Panc1 (cell line): ENCODE results near the gene TMEM43. TPM values are rescaled to one million over a fixed set of nuclear protein-coding genes. Genes with fewer than 3 reads are reported as not detected.

Experiments
- ATAC-seq: fragments of 200-7000 bp; cut with Tn5 transposase; 2 replicates; pipeline ENCODE4 v1.9.1; 2020; ENCODE audit warnings: mild to moderate bottlenecking, moderate library complexity
- BruUV-seq: library from RNA; stranded (reverse); fragments of 400-500 nt; replicated peaks from 2 replicates; lab custom pipeline; 2021; lab: Mats Ljungman, UMichigan
- CTCF ChIA-PET: fragments of 300-600 bp; sonication (Branson Sonifier 250); formaldehyde crosslinking; loops from one replicate; lab custom pipeline; 2022; ENCODE audit warnings: antibody characterized with exemption; lab: Charles Lee
- POLR2A ChIA-PET: fragments of 300-600 bp; sonication (Branson Sonifier 250); formaldehyde crosslinking; loops from one replicate; lab custom pipeline; 2022; ENCODE audit warnings: antibody characterized with exemption; lab: Charles Lee
- DNase-seq: peaks from one replicate; pipeline ENCODE4 v3.0.0-alpha.2; 2010; ENCODE audit warnings: low read depth, low spot score
- H3K27ac ChIP-seq: 2 replicates; pipeline ENCODE4 v1.5.1; 2011; ENCODE audit warnings: mild to moderate bottlenecking, low read length, inconsistent platforms
- H3K27me3 ChIP-seq: fragments of 200-500 bp; sonication (Bioruptor generic); 2 replicates; pipeline ENCODE4 v1.6.0; 2014; ENCODE audit warnings: low read length, inconsistent platforms; ENCODE audit not compliant: control insufficient read depth, insufficient read depth
- H3K36me3 ChIP-seq: fragments of 200-500 bp; sonication (Bioruptor generic); 2 replicates; pipeline ENCODE4 v1.5.1; 2014; ENCODE audit warnings: inconsistent platforms, mild to moderate bottlenecking, low read length, moderate library complexity; ENCODE audit not compliant: control insufficient read depth, insufficient read depth
- H3K4me1 ChIP-seq: 2 replicates; pipeline ENCODE4 v1.5.1; 2011; ENCODE audit warnings: inconsistent platforms, mild to moderate bottlenecking, low read length, moderate library complexity; ENCODE audit not compliant: control insufficient read depth, insufficient read depth
- H3K4me3 ChIP-seq, 2 experiments: 2 replicates each; pipeline ENCODE4 v1.5.1; 2011 to 2012; ENCODE audit warnings: low read depth in 2 of 2, low read length in 2 of 2, mild to moderate bottlenecking in 2 of 2, inconsistent platforms in 1 of 2, moderate library complexity in 1 of 2
- H3K9me3 ChIP-seq: fragments of 200-500 bp; sonication (Bioruptor generic); 2 replicates; pipeline ENCODE4 v1.5.1; 2014; ENCODE audit warnings: low read depth, mild to moderate bottlenecking, inconsistent platforms, low read length, moderate library complexity; ENCODE audit not compliant: control insufficient read depth, insufficient read depth
- POLR2AphosphoS5 ChIP-seq: IDR thresholded peaks from 2 replicates; pipeline ENCODE4 v1.6.1; 2012; ENCODE audit warnings: mild to moderate bottlenecking, low read depth, low read length, moderate library complexity
- SIN3A ChIP-seq: IDR thresholded peaks from 2 replicates; pipeline ENCODE4 v1.6.1; 2012; ENCODE audit warnings: low read depth, mild to moderate bottlenecking, low read length, moderate library complexity, borderline replicate concordance; ENCODE audit not compliant: insufficient read depth
- TCF7L2 ChIP-seq: IDR thresholded peaks from 2 replicates; pipeline ENCODE4 v1.6.1; 2011; ENCODE audit warnings: mild to moderate bottlenecking, low read depth, low read length, inconsistent platforms
- in situ Hi-C: cut with HindIII; loops from 2 replicates; pipeline ENCODE4 v1.10.0; 2016; ENCODE audit warnings: low sequenced_read_pairs, low pct_unique_long_range_greater_than_20kb
- intact Hi-C: fragments of 100-400 bp; cut with micrococcal nuclease; formaldehyde crosslinking; loops from one replicate; pipeline ENCODE4 v1.10.0; 2022; ENCODE audit not compliant: unreplicated experiment
- total RNA-seq: library from RNA; stranded (reverse); gene quantifications from one replicate; pipeline ENCODE4 v1.2.1, GENCODE V29; 2021; ENCODE audit not compliant: unreplicated experiment
- TF ChIP-seq, protein P1 (sequence below): fragments of 450-650 bp; IDR thresholded peaks from 2 replicates; pipeline ENCODE4 v1.5.1; 2017; ENCODE audit warnings: mild to moderate bottlenecking
- TF ChIP-seq, protein P2 (sequence below), 2 experiments: IDR thresholded peaks; 2 replicates each; pipeline ENCODE4 v1.6.1; 2011 to 2012; ENCODE audit warnings: low read depth in 2 of 2, control low read depth in 1 of 2, low read length in 1 of 2, mild to moderate bottlenecking in 1 of 2, moderate library complexity in 1 of 2; ENCODE audit not compliant: insufficient read depth in 1 of 2

Gene TMEM43
- total RNA-seq, 1 experiment from 2014 or later = 51.2 TPM

DNA sequence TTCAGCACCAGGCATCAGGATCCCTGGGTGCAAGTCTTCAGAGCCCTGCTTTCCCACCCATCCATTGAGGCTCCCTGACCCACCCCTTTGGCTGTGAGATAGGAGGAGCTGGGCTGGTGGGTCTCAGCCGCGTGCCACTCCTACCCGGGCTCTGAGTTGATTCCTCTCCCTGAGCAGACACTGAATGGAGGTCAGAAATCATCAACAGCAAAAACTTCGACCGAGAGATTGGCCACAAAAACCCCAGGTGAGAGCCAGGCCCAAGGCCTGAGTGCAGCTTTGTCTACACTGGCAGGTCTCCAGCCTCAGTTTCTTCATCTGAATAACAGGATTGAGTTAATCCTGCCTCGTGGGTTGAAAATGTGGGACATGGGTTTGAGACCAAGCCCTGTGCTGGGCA is 7.8 kb downstream of the TMEM43 start:
- DNase-seq = no peak
- POLR2A ChIA-PET = no interaction called here
- Histone ChIP-seq H3K9me3 (no peaks in the 10 kb centered on the region), H3K27ac (no peak overlapping the region), H3K4me3 (no peak overlapping the region), H3K27me3 (no peaks in the 10 kb centered on the region), H3K36me3 (peaks cover 11% of the 10 kb centered on the region), H3K4me1 (no peaks in the 10 kb centered on the region)
- CTCF ChIA-PET = no interaction called here
- intact Hi-C loops (no loop called here), in situ Hi-C loops (no loop called here)
- ATAC-seq = no peak
- BruUV-seq = no TSS peak
- TF ChIP-seq, protein P1, sequence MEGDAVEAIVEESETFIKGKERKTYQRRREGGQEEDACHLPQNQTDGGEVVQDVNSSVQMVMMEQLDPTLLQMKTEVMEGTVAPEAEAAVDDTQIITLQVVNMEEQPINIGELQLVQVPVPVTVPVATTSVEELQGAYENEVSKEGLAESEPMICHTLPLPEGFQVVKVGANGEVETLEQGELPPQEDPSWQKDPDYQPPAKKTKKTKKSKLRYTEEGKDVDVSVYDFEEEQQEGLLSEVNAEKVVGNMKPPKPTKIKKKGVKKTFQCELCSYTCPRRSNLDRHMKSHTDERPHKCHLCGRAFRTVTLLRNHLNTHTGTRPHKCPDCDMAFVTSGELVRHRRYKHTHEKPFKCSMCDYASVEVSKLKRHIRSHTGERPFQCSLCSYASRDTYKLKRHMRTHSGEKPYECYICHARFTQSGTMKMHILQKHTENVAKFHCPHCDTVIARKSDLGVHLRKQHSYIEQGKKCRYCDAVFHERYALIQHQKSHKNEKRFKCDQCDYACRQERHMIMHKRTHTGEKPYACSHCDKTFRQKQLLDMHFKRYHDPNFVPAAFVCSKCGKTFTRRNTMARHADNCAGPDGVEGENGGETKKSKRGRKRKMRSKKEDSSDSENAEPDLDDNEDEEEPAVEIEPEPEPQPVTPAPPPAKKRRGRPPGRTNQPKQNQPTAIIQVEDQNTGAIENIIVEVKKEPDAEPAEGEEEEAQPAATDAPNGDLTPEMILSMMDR = no peak
- TF ChIP-seq, protein P2, sequence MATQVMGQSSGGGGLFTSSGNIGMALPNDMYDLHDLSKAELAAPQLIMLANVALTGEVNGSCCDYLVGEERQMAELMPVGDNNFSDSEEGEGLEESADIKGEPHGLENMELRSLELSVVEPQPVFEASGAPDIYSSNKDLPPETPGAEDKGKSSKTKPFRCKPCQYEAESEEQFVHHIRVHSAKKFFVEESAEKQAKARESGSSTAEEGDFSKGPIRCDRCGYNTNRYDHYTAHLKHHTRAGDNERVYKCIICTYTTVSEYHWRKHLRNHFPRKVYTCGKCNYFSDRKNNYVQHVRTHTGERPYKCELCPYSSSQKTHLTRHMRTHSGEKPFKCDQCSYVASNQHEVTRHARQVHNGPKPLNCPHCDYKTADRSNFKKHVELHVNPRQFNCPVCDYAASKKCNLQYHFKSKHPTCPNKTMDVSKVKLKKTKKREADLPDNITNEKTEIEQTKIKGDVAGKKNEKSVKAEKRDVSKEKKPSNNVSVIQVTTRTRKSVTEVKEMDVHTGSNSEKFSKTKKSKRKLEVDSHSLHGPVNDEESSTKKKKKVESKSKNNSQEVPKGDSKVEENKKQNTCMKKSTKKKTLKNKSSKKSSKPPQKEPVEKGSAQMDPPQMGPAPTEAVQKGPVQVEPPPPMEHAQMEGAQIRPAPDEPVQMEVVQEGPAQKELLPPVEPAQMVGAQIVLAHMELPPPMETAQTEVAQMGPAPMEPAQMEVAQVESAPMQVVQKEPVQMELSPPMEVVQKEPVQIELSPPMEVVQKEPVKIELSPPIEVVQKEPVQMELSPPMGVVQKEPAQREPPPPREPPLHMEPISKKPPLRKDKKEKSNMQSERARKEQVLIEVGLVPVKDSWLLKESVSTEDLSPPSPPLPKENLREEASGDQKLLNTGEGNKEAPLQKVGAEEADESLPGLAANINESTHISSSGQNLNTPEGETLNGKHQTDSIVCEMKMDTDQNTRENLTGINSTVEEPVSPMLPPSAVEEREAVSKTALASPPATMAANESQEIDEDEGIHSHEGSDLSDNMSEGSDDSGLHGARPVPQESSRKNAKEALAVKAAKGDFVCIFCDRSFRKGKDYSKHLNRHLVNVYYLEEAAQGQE (IDR thresholded peaks at IDR 0.05; ENCODE audit: insufficient read depth in 1 of 2, low read depth in 2 of 2, low read length in 1 of 2) = no peak
- no peak for TF ChIP-seq POLR2AphosphoS5
- TF ChIP-seq TCF7L2 = no peak
- no peak for TF ChIP-seq SIN3A

DNA sequence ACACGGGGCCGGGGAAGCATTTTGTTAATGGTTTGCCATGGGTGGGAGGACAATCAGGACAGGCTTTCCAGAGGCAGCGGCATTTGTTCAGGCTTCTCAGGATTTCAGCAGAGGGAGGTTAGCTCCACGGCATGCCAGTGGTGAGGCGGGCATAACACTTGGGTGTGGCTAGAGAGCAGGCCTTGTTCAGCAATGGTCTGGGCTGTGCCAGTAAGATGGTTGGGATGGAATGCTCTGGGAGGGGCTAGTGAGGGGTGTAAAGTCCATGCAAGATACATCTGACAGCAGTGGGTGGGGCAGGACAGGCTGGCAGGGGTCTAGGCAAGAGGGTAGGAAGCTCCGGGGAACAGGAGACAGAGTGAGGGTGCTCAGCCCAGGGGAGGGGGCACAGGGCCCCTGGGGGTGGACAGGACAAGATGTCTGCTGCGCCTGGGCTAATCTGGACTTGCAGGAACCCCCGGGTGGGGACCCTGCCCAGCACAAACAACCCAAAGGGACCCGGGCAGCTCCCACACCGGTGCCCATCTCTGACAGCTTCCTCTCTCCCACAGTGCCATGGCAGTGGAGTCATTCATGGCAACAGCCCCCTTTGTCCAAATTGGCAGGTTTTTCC is 8.4 kb downstream of the TMEM43 start:
- H3K4me3 ChIP-seq = no peak overlapping the region
- BruUV-seq = no TSS peak
- H3K36me3 ChIP-seq = peaks cover 11% of the 10 kb centered on the region
- ChIA-PET POLR2A (no interaction called here), CTCF (no interaction called here)
- no peak for ATAC-seq
- no peak for DNase-seq
- no peak overlapping the region for H3K27ac ChIP-seq
- TF ChIP-seq, protein P1 = no peak
- TF ChIP-seq, protein P2 (IDR thresholded peaks at IDR 0.05; ENCODE audit: insufficient read depth in 1 of 2, low read depth in 2 of 2, low read length in 1 of 2) = no peak
- TF ChIP-seq TCF7L2 (no peak), SIN3A (no peak), POLR2AphosphoS5 (no peak)
- no peaks in the 10 kb centered on the region for H3K4me1 ChIP-seq
- H3K27me3 ChIP-seq = no peaks in the 10 kb centered on the region
- H3K9me3 ChIP-seq = no peaks in the 10 kb centered on the region
- intact Hi-C loops (no loop called here), in situ Hi-C loops (no loop called here)
